Naive thymus-derived CD8-positive, alpha-beta T cell (primary cell): ENCODE data around the gene DYNLT2. TPM values are rescaled to one million over a fixed set of nuclear protein-coding genes. Genes with fewer than 3 reads are reported as not detected.

Experiments
- ATAC-seq, 2 donors: fragments of 150-1000 bp; cut with Tn5 transposase in 1 of 2; sonication (Bioruptor Pico), chemical (Tn5 transposase) in 1 of 2; 1 replicate in 1 of 2; 2 replicates in 1 of 2; pipeline ENCODE4 v1.10.0; 2021; ENCODE audit warnings: mild to moderate bottlenecking in 2 of 2, moderate library complexity in 2 of 2
- POLR2A ChIA-PET: fragments of 350-600 bp; sonication (Branson Sonifier 250); formaldehyde crosslinking; loops from one replicate; lab custom pipeline; 2021; ENCODE audit warnings: antibody characterized with exemption; lab: Charles Lee
- DNase-seq, 10 donors: peaks; one replicate each; pipeline versions ENCODE4 v3.0.0 to v3.0.0-alpha.2; 2020 to 2022
- H3K27ac Mint-ChIP-seq, 10 donors: one replicate each; pipeline ENCODE4 v1.8.0; 2020 to 2022; ENCODE audit warnings: mild to moderate bottlenecking in 10 of 10, mixed read lengths in 10 of 10, moderate library complexity in 4 of 10, inconsistent platforms in 1 of 10
- H3K27me3 Mint-ChIP-seq, 5 donors: one replicate each; pipeline ENCODE4 v1.8.0; 2021 to 2022; ENCODE audit warnings: mixed read lengths in 5 of 5
- H3K36me3 Mint-ChIP-seq, 3 donors: one replicate each; pipeline ENCODE4 v1.8.0; 2020 to 2022; ENCODE audit warnings: mixed read lengths in 3 of 3, mild to moderate bottlenecking in 2 of 3, inconsistent platforms in 1 of 3
- H3K4me1 Mint-ChIP-seq, 4 donors: one replicate each; pipeline ENCODE4 v1.8.0; 2021 to 2022; ENCODE audit warnings: mixed read lengths in 4 of 4
- H3K4me3 Mint-ChIP-seq, 10 donors: one replicate each; pipeline ENCODE4 v1.8.0; 2020 to 2022; ENCODE audit warnings: mild to moderate bottlenecking in 10 of 10, mixed read lengths in 10 of 10, moderate library complexity in 6 of 10, inconsistent platforms in 1 of 10
- H3K9me3 Mint-ChIP-seq, 9 donors: one replicate each; pipeline ENCODE4 v1.8.0; 2020 to 2022; ENCODE audit warnings: mixed read lengths in 9 of 9, mild to moderate bottlenecking in 3 of 9, inconsistent platforms in 1 of 9, moderate library complexity in 1 of 9
- polyA plus RNA-seq, 3 donors: library from polyadenylated mRNA; unstranded; fragments of 300-500 nt; fragmentation: Illumina TruSeq; gene quantifications; one replicate each; pipeline ENCODE4 v1.2.3, GENCODE V29; 2021
- total RNA-seq, 8 experiments: library from RNA in 2 of 8; stranded (reverse) in 2 of 8; gene quantifications; one replicate each; pipeline ENCODE4 v1.2.3 and lab custom pipeline; 2021 to 2026

DYNLT2 gene
- total and polyA plus RNA-seq, 5 experiments from 2014 or later, result 0.35 to 7.4 (median 0.67) TPM

- peaks cover 18 to 52% (median 41%) of the 10 kb centered on the region in 5 donors for H3K27me3 Mint-ChIP-seq
- peak overlapping the region in 5 of 10 donors; percentile 4 to 62 (median 31) for H3K27ac Mint-ChIP-seq
Measured at GRCh38 chr6:169789944-169790927, 38.9 kb upstream of the DYNLT2 start.

DNA sequence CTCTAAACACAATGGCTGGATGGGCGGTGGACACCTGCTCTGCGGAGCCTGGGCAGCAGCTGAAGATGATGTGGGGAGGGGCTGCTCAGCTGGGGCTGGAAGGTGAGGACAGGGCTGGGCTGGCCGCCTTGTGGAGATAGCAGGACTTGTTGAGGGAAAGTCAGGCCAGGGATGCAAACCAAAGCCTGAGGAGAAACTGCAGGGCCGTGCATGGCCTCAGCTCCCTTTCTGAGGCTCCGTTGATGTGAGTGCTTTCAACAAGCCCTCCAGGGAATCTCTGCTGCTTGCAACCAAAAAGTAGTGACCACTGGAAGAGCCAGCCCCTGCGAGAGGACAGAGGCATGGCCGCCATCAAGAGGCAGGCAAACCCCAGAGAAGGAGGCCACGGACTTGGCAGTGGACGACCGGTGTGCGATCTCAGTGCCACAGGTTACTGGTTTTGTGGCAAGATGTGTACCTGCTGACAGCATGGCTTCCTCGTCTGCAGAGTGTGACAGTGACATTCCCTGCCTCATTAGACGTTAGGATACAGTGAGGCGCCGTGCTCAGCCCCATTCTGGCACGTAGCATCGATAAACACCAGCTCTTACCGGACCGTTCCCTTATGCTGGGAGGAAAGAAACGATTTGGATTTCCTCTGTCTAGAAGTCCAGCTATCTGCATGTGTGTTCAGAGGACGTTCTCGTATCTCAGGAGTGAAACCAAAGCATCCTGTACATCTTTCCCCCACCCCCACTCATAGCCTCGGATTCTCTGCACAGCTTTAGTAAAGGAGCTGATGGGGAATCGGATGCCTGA, 38.0 kb upstream of the DYNLT2 start:
- H3K36me3 Mint-ChIP-seq, result peaks cover 0 to 2% (median 0%) of the 10 kb centered on the region in 3 donors
- DNase-seq, result no peak
- peak overlapping the region in 2 of 10 donors; percentile 34 to 62 for H3K27ac Mint-ChIP-seq
- no peak for ATAC-seq
- POLR2A ChIA-PET, result interaction anchor here (0.8 to 1.8 kb wide), 4 partner anchors 14 to 483 kb away, joined by 3 to 7 read pairs (median 4); partner anchors contain the start of genes C6orf120 and WDR27
- peaks cover 7 to 18% (median 16%) of the 10 kb centered on the region in 4 donors for H3K4me1 Mint-ChIP-seq
- H3K4me3 Mint-ChIP-seq, result peak overlapping the region; percentile 75 to 90 (median 86)
- peaks cover 18 to 43% (median 38%) of the 10 kb centered on the region in 5 donors for H3K27me3 Mint-ChIP-seq
- H3K9me3 Mint-ChIP-seq, result peaks cover 0 to 3% (median 0%) of the 10 kb centered on the region in 9 donors

More at GRCh38 chr6:169789944-169790927, 38.9 kb upstream of the DYNLT2 start:
- Mint-ChIP-seq H3K36me3 (peaks cover 0 to 2% (median 0%) of the 10 kb centered on the region in 3 donors), H3K4me1 (peaks cover 7 to 18% (median 16%) of the 10 kb centered on the region in 4 donors), H3K9me3 (no peaks in the 10 kb centered on the region), H3K4me3 (peak overlapping the region; percentile 75 to 90 (median 86))
- ATAC-seq (peak; percentile 97 to 99), DNase-seq (peak; percentile 47 to 78 (median 68))
- POLR2A ChIA-PET, result interaction anchor here (0.8 to 1.8 kb wide), 4 partner anchors 13 to 482 kb away, joined by 3 to 7 read pairs (median 4); partner anchors contain the start of genes C6orf120 and WDR27

DNA sequence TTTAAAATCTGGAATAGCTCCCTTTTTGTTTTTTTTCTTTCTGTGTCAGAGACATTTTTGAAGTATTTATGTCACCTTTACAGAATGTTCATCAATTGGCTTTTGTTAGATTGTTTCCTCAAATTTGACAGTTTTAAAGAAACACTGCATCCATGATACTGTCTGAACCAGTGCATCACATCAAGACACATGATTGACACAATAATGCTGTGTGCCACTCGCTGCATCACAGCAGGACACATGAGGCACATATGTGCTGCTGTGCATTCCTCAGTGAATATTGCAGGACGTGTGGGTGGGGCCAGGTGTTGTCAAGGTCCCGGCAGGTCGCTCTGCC, 37.4 kb upstream of the DYNLT2 start:
- H3K4me1 Mint-ChIP-seq, result peaks cover 7 to 18% (median 16%) of the 10 kb centered on the region in 4 donors
- H3K36me3 Mint-ChIP-seq, result peaks cover 3 to 6% (median 6%) of the 10 kb centered on the region in 3 donors
- H3K27ac Mint-ChIP-seq, result no peak overlapping the region
- H3K9me3 Mint-ChIP-seq, result peaks cover 0 to 5% (median 0%) of the 10 kb centered on the region in 9 donors
- POLR2A ChIA-PET, result interaction anchor here (1.8 kb wide), 1 partner anchor 15 kb away, joined by 7 read pairs; no protein-coding TSS in a partner anchor
- peaks cover 18 to 37% (median 33%) of the 10 kb centered on the region in 5 donors for H3K27me3 Mint-ChIP-seq
- DNase-seq (no peak), ATAC-seq (no peak)
- peak overlapping the region in 8 of 10 donors; percentile 26 to 90 (median 48) for H3K4me3 Mint-ChIP-seq

DNA sequence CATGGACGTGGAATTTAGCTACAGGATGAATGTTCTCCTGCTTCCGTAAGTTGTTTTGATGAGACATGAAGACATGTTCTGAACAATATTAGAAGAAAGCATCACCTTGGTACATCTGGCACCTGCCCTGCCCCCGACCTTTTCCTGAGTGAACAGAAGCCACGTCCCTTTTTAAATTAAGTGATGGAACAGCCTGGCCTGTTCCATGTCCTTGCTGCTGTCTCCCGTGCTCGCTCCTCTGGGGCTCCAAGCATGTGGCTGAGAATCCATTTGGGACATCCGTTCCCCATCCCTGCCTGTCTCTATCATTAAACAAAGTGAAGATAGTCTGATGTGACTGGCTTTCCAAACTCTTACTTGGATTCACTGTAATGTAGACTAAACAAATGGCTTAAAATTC, 36.4 kb upstream of the DYNLT2 start:
- Mint-ChIP-seq H3K36me3 (peaks cover 9 to 15% (median 14%) of the 10 kb centered on the region in 3 donors), H3K9me3 (peaks cover 0 to 13% (median 1%) of the 10 kb centered on the region in 9 donors), H3K4me3 (no peak overlapping the region), H3K27ac (no peak overlapping the region), H3K4me1 (peaks cover 7 to 18% (median 16%) of the 10 kb centered on the region in 4 donors), H3K27me3 (peaks cover 10 to 28% (median 24%) of the 10 kb centered on the region in 5 donors)
- POLR2A ChIA-PET, result no interaction called here
- no peak for ATAC-seq
- DNase-seq, result no peak

GRCh38 chr6:169786349-169786748, 35.0 kb upstream of the DYNLT2 start:
- DNase-seq, result no peak

DNA sequence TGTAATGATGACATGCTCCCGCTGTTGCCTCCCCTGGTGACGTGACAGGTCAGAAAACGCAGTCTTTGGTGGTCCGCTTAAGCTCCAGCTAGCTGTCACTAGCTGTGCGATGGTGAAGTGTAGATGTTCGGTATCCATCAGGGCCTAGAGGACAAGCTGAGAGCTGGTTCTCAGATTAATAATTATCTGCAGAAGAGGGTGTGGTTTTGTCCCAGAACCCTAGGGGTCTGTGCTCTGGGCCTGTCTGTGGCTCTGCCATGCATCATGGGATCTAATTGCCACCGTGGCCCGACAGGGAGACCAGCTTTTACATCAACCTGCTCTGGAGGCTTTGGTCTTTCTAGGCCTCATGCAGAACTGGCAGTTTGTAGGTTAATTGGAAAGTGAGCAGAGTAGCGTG, 34.2 kb upstream of the DYNLT2 start:
- Mint-ChIP-seq H3K36me3 (peaks cover 21 to 26% (median 25%) of the 10 kb centered on the region in 3 donors), H3K9me3 (peaks cover 0 to 21% (median 3%) of the 10 kb centered on the region in 9 donors), H3K27ac (no peak overlapping the region), H3K27me3 (peaks cover 0 to 5% (median 4%) of the 10 kb centered on the region in 5 donors), H3K4me3 (no peak overlapping the region), H3K4me1 (peaks cover 2 to 12% (median 9%) of the 10 kb centered on the region in 4 donors)
- no peak for ATAC-seq
- POLR2A ChIA-PET, result no interaction called here
- no peak for DNase-seq

More at GRCh38 chr6:169786349-169786748, 35.0 kb upstream of the DYNLT2 start:
- no peak overlapping the region for H3K27ac Mint-ChIP-seq
- H3K4me3 Mint-ChIP-seq, result no peak overlapping the region
- peaks cover 6 to 17% (median 14%) of the 10 kb centered on the region in 4 donors for H3K4me1 Mint-ChIP-seq
- POLR2A ChIA-PET, result no interaction called here
- peaks cover 0 to 18% (median 3%) of the 10 kb centered on the region in 9 donors for H3K9me3 Mint-ChIP-seq
- ATAC-seq, result no peak
- H3K36me3 Mint-ChIP-seq, result peaks cover 13 to 18% (median 17%) of the 10 kb centered on the region in 3 donors
- H3K27me3 Mint-ChIP-seq, result peaks cover 2 to 13% (median 10%) of the 10 kb centered on the region in 5 donors

DNA sequence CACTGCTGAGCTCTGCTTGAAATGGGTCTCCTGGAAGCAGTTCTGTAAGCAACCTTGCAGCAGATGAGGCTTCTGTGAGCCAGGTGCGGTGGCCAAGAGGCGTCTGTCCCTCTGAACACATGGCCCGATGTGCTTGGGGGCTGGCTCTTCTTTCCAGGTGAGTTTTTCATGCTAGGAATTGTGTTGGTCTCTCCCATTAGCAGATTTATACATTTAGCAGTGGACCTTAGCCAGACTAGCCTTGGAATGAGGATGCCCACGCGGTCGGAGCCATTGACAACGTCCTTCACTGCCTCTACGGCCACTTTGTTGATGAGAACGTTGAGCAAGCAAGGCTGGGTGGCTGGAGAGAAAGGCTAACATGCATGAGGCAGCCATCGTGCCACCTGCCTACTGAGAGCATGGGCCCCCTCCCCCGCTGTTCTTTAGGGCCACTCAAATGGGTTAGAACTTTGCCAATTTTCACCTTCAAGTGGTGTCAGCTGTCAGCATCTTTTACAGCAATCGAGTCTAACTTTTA, 33.5 kb upstream of the DYNLT2 start:
- Mint-ChIP-seq H3K9me3 (peaks cover 0 to 21% (median 3%) of the 10 kb centered on the region in 9 donors), H3K4me1 (peaks cover 1 to 6% (median 3%) of the 10 kb centered on the region in 4 donors), H3K4me3 (no peak overlapping the region), H3K27ac (no peak overlapping the region), H3K27me3 (peaks cover 0 to 3% (median 0%) of the 10 kb centered on the region in 5 donors), H3K36me3 (peaks cover 21 to 32% (median 31%) of the 10 kb centered on the region in 3 donors)
- ATAC-seq (no peak), DNase-seq (no peak)
- POLR2A ChIA-PET, result no interaction called here

GRCh38 chr6:169783971-169784820, 32.8 kb upstream of the DYNLT2 start:
- DNase-seq (no peak), ATAC-seq (no peak)
- Mint-ChIP-seq H3K4me1 (peaks cover 0 to 2% (median 0%) of the 10 kb centered on the region in 4 donors), H3K4me3 (no peak overlapping the region), H3K9me3 (peaks cover 0 to 21% (median 3%) of the 10 kb centered on the region in 9 donors), H3K36me3 (peaks cover 21 to 37% (median 33%) of the 10 kb centered on the region in 3 donors), H3K27me3 (peaks cover 0 to 3% (median 0%) of the 10 kb centered on the region in 5 donors), H3K27ac (no peak overlapping the region)
- POLR2A ChIA-PET, result no interaction called here

DNA sequence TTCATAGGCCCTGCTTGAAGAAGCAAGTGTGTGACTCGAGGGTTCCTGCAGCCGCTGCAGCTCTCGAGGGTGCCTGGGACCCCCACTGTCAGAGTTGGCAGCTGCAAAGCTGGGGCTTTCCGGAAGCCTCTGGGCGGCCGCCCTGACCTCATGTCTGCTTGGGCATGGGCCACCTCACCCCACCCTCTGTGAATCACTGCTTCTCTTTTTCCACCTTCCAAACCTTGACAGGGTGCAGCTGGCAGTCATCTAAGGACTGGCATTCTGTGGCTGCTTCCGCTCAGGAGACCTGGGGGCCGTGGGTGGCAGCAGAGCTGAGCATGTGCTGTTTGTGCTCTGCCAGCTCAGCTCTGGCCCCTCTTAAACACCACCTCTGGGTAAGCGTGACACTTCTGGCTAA, 32.0 kb upstream of the DYNLT2 start:
- no peak for ATAC-seq
- Mint-ChIP-seq H3K36me3 (peaks cover 21 to 44% (median 35%) of the 10 kb centered on the region in 3 donors), H3K4me3 (no peak overlapping the region), H3K4me1 (no peaks in the 10 kb centered on the region), H3K27me3 (no peaks in the 10 kb centered on the region), H3K27ac (no peak overlapping the region), H3K9me3 (peaks cover 0 to 21% (median 3%) of the 10 kb centered on the region in 9 donors)
- no peak for DNase-seq
- POLR2A ChIA-PET, result no interaction called here

DNA sequence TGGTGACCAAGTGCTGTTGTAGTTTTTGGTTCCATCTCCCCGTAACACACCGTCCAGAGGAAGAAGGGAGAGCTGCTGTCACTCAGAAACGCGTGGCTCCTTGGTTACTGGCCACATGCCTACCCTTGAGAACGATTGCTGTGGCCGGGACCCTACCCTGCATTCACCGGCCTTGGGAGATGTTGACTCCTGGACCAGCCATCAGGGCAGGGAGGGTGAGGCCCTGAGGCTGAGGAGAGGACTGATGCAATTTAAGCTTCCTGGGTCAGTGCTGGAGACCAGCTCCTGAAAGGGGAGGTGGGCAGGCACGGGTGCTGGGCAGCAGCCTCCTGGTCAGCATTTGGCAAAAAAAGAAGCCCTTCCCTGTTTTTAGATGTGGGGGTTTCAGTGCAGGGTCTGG, 31.6 kb upstream of the DYNLT2 start:
- POLR2A ChIA-PET, result no interaction called here
- no peak for DNase-seq

GRCh38 chr6:169780571-169781091, 29.3 kb upstream of the DYNLT2 start:
- DNase-seq, result no peak
- Mint-ChIP-seq H3K9me3 (peaks cover 0 to 21% (median 3%) of the 10 kb centered on the region in 9 donors), H3K27me3 (no peaks in the 10 kb centered on the region), H3K36me3 (peaks cover 21 to 67% (median 42%) of the 10 kb centered on the region in 3 donors), H3K4me1 (no peaks in the 10 kb centered on the region), H3K27ac (no peak overlapping the region), H3K4me3 (no peak overlapping the region)
- ATAC-seq, result no peak
- POLR2A ChIA-PET, result no interaction called here

More for the DNA sequence above, 31.6 kb upstream of the DYNLT2 start:
- H3K27me3 Mint-ChIP-seq, result no peaks in the 10 kb centered on the region
- H3K36me3 Mint-ChIP-seq, result peaks cover 21 to 47% (median 35%) of the 10 kb centered on the region in 3 donors
- no peak for ATAC-seq
- H3K27ac Mint-ChIP-seq, result no peak overlapping the region
- no peak overlapping the region for H3K4me3 Mint-ChIP-seq
- no peaks in the 10 kb centered on the region for H3K4me1 Mint-ChIP-seq
- peaks cover 0 to 21% (median 3%) of the 10 kb centered on the region in 9 donors for H3K9me3 Mint-ChIP-seq
